Endodermal cell (in vitro differentiated cells): ENCODE results near the gene CPLANE2. TPM values are rescaled to one million over a fixed set of nuclear protein-coding genes. Genes with fewer than 3 reads are reported as not detected.
A peak's percentile ranks its signal among the peaks of the same experiment; 100 is the strongest.

Experiments
- DNase-seq: peaks from one replicate; pipeline ENCODE4 v3.0.0-alpha.2; 2017
- H3K27ac ChIP-seq: 2 replicates; pipeline ENCODE4 v1.5.1; 2013; ENCODE audit warnings: mild to moderate bottlenecking, low read depth, low read length, moderate library complexity
- H3K27me3 ChIP-seq: 2 replicates; pipeline ENCODE4 v1.6.1; 2013; ENCODE audit warnings: mild to moderate bottlenecking, low read length, moderate library complexity; ENCODE audit not compliant: insufficient read depth, control insufficient read depth, poor library complexity, severe bottlenecking
- H3K36me3 ChIP-seq: 2 replicates; pipeline ENCODE4 v1.7.0; 2013; ENCODE audit warnings: mild to moderate bottlenecking, low read length, moderate library complexity; ENCODE audit not compliant: control insufficient read depth, insufficient read depth
- H3K4me1 ChIP-seq: one replicate; pipeline ENCODE4 v1.7.0; 2013; ENCODE audit warnings: low read length; ENCODE audit not compliant: control insufficient read depth, insufficient read depth
- H3K4me3 ChIP-seq: 2 replicates; pipeline ENCODE4 v1.5.1; 2013; ENCODE audit warnings: mild to moderate bottlenecking, low read length, moderate library complexity
- H3K9ac ChIP-seq: 2 replicates; pipeline ENCODE4 v1.6.1; 2013; ENCODE audit warnings: mild to moderate bottlenecking, low read length, moderate library complexity; ENCODE audit not compliant: poor library complexity, severe bottlenecking; ENCODE audit errors: extremely low read depth
- H3K9me3 ChIP-seq: 2 replicates; pipeline ENCODE4 v1.6.1; 2013; ENCODE audit warnings: mild to moderate bottlenecking, low read length, moderate library complexity; ENCODE audit not compliant: control insufficient read depth
- H3K27ac Mint-ChIP-seq: 2 replicates; pipeline ENCODE4 v1.8.0; 2020; ENCODE audit warnings: mixed read lengths
- H3K27me3 Mint-ChIP-seq: 2 replicates; pipeline ENCODE4 v1.8.0; 2021; ENCODE audit warnings: mild to moderate bottlenecking, mixed read lengths; ENCODE audit not compliant: insufficient read depth
- H3K36me3 Mint-ChIP-seq: 2 replicates; pipeline ENCODE4 v1.8.0; 2020; ENCODE audit warnings: low read depth, mixed read lengths
- H3K4me1 Mint-ChIP-seq: 2 replicates; pipeline ENCODE4 v1.8.0; 2020; ENCODE audit warnings: mixed read lengths
- H3K4me3 Mint-ChIP-seq: 2 replicates; pipeline ENCODE4 v1.8.0; 2020; ENCODE audit warnings: mild to moderate bottlenecking, moderate library complexity, mixed read lengths
- H3K9me3 Mint-ChIP-seq: 2 replicates; pipeline ENCODE4 v1.8.0; 2020; ENCODE audit warnings: mild to moderate bottlenecking, mixed read lengths
- whole genome bisulfite sequencing, 2 experiments: methylation state at CpG; one replicate each; pipeline versions ENCODE4 v1.1.5 to v1.1.7; 2013; ENCODE audit warnings: missing lambda C conversion rate in 2 of 2, mixed read lengths in 1 of 2; ENCODE audit not compliant: insufficient coverage in 1 of 2, insufficient read length in 1 of 2; 5-methylcytosine and 5-hydroxymethylcytosine counted together
- total RNA-seq, 2 donors: library from RNA; stranded (reverse); fragmentation: NEBNext Ultra II Directional in 1 of 2; extraction: Animal tissue kit (Norgen Biotek cat#: 25700) in 1 of 2; gene quantifications; 2 replicates in 1 of 2; 3 replicates in 1 of 2; pipeline ENCODE4 v1.2.1, GENCODE V29; 2021
- TF ChIP-seq, protein P1 (sequence below): fragments of 200-600 bp; sonication (generic); conservative IDR thresholded peaks from 2 replicates; pipeline ENCODE4 v1.5.0; 2021; ENCODE audit warnings: antibody characterized with exemption, mild to moderate bottlenecking

The CPLANE2 gene
- total RNA-seq, 2 donors from 2014 or later = 9.6 to 10.3 TPM

DNA sequence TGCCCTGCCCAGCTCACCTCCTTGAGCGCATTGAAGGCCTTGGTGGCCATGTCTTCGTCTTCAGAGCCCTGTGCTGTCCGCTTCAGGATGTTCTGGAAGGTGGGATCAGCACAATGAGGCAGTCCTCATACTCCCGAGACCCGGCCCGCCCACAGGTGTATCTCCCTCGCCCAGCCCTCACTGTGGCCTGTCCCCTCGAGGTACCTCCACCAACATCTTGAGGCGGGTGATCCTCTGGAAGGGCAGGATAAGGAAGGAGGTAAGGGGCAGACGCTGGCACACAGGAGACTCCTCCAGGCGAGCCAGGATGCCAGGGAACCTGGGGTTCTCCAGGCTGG, 31.7 kb downstream of the CPLANE2 start:
- Mint-ChIP-seq H3K4me1 (peaks cover 4% of the 10 kb centered on the region), H3K4me3 (no peak overlapping the region), H3K27ac (no peak overlapping the region), H3K9me3 (no peaks in the 10 kb centered on the region), H3K36me3 (no peaks in the 10 kb centered on the region), H3K27me3 (peaks cover 4% of the 10 kb centered on the region)
- WGBS, 2 experiments = 90 to 98% methylated on average over 9 to 11 of the region's 11 CpGs
- H3K27ac ChIP-seq = no peak overlapping the region
- H3K9me3 ChIP-seq = no peaks in the 10 kb centered on the region
- no peaks in the 10 kb centered on the region for H3K4me1 ChIP-seq
- no peak overlapping the region for H3K4me3 ChIP-seq
- TF ChIP-seq, protein P1, sequence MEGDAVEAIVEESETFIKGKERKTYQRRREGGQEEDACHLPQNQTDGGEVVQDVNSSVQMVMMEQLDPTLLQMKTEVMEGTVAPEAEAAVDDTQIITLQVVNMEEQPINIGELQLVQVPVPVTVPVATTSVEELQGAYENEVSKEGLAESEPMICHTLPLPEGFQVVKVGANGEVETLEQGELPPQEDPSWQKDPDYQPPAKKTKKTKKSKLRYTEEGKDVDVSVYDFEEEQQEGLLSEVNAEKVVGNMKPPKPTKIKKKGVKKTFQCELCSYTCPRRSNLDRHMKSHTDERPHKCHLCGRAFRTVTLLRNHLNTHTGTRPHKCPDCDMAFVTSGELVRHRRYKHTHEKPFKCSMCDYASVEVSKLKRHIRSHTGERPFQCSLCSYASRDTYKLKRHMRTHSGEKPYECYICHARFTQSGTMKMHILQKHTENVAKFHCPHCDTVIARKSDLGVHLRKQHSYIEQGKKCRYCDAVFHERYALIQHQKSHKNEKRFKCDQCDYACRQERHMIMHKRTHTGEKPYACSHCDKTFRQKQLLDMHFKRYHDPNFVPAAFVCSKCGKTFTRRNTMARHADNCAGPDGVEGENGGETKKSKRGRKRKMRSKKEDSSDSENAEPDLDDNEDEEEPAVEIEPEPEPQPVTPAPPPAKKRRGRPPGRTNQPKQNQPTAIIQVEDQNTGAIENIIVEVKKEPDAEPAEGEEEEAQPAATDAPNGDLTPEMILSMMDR = no peak
- H3K9ac ChIP-seq = no peak overlapping the region
- DNase-seq = no peak
- no peaks in the 10 kb centered on the region for H3K36me3 ChIP-seq
- peaks cover 6% of the 10 kb centered on the region for H3K27me3 ChIP-seq

DNA sequence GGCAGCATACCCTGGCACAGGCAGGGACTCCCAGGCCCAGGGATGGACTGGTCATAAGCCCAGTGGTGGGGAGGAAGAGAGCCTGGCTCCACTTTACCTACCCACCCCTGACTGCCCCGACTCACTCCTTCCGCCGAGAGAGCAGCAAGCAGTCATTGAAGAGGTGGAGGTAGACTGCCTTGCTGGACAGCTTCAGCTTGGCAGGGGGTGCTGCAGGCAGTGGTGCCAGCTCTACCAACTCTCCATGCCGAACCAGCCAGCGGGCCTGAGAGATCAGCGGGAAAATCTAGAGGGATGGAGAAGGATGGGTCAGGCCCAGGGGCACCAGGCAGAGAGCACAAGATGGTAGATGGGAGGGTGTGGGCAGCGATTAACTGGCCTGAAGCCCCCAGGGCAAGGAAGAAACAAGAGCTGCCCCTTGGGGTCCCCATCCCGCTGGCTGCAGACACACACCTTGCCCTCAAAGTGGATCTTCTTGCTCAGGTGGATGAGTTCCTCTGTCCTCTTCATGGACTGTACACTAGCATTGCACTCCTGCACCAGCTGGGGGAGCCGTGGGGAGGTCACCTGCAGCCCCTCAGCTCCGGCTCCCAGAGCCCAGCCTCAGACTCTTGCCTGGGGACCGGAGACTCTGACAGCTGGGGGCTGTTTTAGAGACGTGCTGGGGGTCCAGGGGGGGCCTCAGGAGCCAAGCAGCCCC, 32.2 kb downstream of the CPLANE2 start:
- peak; percentile 88 for DNase-seq
- H3K9me3 Mint-ChIP-seq = no peaks in the 10 kb centered on the region
- H3K27ac Mint-ChIP-seq = no peak overlapping the region
- Histone ChIP-seq H3K27ac (no peak overlapping the region), H3K9me3 (no peaks in the 10 kb centered on the region), H3K36me3 (no peaks in the 10 kb centered on the region), H3K4me3 (no peak overlapping the region), H3K9ac (no peak overlapping the region), H3K4me1 (no peaks in the 10 kb centered on the region), H3K27me3 (peaks cover 6% of the 10 kb centered on the region)
- H3K4me1 Mint-ChIP-seq = peaks cover 4% of the 10 kb centered on the region
- H3K4me3 Mint-ChIP-seq = no peak overlapping the region
- TF ChIP-seq, protein P1 = peak; percentile 72
- WGBS, 2 experiments = 82 to 84% methylated on average over 8 to 12 of the region's 12 CpGs
- H3K27me3 Mint-ChIP-seq = peaks cover 4% of the 10 kb centered on the region
- no peaks in the 10 kb centered on the region for H3K36me3 Mint-ChIP-seq

DNA sequence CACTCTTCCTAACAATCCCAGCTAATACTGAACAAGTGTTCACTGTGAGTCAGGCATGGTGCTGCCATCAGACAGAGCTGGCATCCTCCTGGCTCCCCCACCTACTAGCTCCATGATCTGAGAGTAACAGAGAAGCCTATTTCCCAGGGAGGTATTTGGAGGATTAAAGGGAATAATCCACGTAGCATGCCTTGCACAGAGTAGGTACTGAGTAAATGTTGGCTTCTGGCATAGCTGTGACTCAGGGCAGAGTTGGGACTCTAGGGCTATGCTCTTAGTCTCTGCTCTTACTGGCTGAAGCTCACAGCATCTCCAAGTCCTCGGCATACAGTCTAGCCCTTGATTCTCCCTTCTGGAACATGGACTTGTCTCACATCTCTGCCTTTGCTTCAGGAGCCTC, 32.8 kb downstream of the CPLANE2 start:
- Histone ChIP-seq H3K27ac (no peak overlapping the region), H3K9ac (no peak overlapping the region), H3K4me3 (no peak overlapping the region), H3K36me3 (no peaks in the 10 kb centered on the region), H3K9me3 (no peaks in the 10 kb centered on the region), H3K4me1 (no peaks in the 10 kb centered on the region), H3K27me3 (peaks cover 6% of the 10 kb centered on the region)
- no peaks in the 10 kb centered on the region for H3K9me3 Mint-ChIP-seq
- peaks cover 4% of the 10 kb centered on the region for H3K4me1 Mint-ChIP-seq
- no peak overlapping the region for H3K27ac Mint-ChIP-seq
- DNase-seq = no peak
- peaks cover 4% of the 10 kb centered on the region for H3K27me3 Mint-ChIP-seq
- no peaks in the 10 kb centered on the region for H3K36me3 Mint-ChIP-seq
- 90 to 100% methylated on average over 2 of the region's 2 CpGs for WGBS, 2 experiments
- H3K4me3 Mint-ChIP-seq = no peak overlapping the region
- TF ChIP-seq, protein P1 = no peak
